ENCODE data around the gene MAN1A2.
"Not testable (repeated sequence)": the region's sequence is repeated elsewhere in the genome, so short reads cannot be mapped to it uniquely, and the experiment has no call there.

MAN1A2 gene

DNA sequence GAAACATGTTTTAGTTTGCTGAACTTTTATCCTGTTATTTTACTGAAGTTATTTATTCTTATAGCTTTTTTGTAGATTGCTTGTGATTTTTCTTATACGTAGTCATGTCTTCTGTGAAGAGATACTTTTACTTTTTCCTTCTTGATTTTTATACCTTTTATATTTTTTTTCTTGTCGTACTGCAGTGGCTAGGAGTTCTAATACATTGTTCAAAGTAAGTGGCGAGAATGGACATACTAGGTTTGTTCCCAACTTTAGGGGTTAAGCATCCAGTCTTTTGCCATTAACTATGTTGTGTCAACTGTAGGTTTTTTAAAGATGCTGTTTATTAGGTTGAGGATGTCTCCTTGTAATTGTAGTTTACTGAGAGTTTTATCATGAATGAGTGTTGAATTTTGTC is 36.3 kb downstream of the MAN1A2 start:
- no peak for DNase-seq

DNA sequence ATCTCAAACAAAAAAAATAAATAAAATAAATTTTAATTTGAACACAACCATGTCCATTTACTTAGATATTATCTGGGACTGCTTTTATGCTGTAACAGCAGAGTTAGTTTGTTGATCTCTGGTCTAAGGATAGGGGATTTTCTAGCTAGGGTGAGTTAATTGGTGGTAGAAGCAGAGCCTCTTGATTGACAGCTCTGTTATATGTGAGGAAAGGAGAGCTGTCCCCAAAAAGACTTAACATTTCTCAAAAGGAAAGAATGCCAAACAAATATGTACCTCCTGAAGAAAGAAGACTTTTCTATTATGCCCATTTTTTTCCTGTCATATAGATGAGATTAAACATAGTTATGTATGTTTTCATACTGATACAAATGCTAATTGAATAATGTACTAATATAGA is 37.8 kb downstream of the MAN1A2 start:
- no peak for DNase-seq

DNA sequence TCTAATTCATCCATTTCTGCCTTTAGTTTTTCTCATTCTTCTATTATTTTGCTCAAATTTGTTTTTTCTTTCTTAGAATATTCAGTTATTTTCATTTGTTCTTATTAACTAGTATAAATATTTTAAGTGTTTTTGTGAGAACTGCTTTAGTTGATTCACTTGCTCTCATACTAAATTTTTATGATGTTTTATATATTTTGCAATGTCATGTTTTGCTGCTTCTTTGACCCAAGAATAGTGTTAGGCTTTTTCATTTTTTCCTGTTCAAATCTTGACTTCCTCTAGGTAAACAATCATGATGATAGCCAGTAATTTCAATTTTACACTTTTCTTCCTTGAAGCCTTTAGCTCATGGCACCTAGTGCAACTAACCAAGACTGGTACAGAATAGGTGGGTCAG is 45.2 kb downstream of the MAN1A2 start:
- no peak for DNase-seq

DNA sequence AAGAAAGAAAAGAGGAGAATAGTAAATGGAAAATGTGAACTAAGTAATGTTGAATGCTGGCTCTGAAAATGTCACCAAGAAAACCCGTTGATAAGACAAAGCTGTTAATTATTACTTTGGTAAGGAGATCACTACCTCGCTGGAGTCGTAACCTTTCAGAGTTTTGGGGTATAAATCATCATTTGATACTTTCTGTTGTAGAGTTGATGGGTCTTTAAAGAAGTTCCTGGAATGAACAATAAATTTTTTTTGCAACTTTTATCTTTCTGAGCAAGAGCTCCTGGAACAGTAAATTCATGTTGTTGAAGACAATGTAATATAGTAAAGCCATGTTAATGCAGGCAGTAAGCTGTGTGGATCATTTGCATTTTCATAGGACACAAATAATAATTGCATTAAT is 46.2 kb downstream of the MAN1A2 start:
- no peak for DNase-seq

DNA sequence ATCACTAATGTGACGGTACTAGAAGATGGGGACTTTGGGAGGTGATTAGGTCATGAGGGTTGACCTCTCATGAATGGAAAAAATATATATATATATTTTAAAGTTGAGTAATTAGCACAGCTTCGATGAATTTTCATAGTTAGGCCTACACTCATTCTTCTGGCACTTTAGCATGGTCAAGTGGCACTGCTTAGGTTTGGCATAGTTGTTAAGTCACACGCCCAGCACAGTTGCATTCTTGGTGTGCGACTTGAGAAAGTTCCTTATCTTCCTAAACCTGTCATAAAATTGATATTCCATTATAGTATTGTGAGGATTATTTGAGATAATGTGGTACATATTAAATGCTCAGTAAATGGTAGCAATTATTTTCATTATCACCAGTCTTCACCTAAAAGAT is 47.7 kb downstream of the MAN1A2 start:
- DNase-seq: no peak

DNA sequence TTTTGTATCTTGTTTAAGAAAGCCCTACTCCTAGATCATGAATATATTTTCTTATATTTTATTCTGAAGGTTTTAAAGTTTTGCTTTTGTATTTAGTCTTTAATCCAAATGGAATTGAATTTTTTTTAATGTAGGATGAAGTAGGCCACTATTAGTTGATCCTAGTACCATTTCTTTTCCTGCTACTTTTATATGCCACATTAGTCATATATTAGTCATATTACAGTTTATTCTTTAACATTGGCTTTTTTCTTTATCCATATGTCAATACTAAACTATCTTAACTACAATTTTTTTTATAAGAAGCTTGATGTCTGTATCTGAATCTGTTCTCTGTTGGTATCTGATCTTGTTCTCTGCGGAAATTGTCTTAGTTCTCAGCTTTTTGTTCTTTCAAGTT is 48.8 kb downstream of the MAN1A2 start:
- no peak for DNase-seq

DNA sequence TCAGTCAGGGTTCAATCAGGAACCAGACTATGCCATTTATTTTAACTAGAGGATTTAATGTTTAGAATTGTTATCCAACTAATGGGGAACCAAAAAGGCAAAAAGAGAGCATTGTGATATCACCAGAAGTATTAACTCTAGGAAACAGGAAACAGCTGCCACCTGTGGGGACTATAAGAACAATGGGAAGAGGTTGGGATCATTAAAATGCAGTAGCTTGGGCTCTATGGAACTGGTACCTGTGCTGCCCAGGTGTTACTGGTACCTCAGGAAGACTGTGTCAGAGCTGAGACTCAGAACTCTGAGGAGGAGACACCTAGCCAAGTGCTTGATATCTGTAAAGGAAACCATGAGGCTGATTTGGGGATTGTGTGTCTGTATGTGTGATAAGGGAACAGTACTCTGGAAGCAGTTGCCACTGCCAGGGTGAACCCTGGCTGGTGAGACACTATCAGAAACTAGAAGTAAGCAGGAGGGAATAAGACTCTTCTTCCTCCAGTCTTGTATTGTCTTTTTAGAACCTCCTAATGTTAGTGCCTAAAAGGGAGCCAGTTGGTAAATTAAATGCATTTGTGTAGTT is 49.4 kb downstream of the MAN1A2 start:
- no peak for DNase-seq

DNA sequence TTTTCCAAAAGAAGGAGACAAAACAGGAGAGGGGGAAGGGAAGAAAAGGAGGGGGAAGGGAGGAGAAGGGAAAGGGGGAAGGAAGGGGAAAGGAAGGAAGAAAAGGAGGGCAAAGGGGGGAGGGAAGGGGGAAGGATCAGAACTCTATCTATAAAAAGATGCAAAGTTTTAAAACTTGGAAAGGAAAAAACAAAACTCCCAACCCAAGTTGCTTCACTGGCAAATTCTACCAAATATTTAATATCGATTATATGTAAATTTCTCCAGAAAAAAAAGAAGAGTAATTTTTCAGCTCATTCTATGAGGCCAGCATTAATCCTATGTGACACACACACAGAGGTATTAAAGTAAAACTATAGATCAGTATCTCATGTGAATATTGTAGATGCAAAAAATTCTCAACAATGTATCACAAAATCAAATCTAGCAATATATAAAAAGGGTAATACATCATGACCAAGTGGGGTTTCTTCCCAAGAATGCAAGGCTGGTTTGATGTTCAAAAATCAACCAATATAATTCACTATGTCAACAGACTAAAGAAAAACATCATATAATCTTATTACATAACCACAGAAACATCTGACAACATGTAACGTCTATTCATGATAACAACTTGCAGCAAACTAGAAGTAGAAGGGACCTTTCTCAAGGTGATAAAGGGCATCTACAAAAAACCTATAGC is 57.9 kb downstream of the MAN1A2 start:
- no peak for DNase-seq

DNA sequence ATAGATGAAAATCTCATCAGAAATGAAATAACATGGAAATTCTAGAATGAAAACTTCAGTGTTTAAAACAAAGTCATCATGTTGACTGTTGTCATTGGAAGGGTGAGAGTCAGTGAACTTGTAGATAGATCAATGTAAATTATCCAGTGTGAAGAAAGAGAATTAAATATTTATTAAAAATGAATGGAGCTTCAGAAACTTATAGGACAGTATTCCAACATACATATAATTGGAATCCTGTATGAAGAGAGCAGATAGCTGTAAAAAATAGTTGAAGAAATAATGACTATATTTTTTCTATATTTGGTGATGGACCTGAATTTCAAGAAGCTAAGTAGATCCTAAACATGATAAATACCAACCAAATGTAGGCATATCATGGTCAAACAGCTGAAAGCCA is 60.0 kb downstream of the MAN1A2 start:
- DNase-seq: no peak

DNA sequence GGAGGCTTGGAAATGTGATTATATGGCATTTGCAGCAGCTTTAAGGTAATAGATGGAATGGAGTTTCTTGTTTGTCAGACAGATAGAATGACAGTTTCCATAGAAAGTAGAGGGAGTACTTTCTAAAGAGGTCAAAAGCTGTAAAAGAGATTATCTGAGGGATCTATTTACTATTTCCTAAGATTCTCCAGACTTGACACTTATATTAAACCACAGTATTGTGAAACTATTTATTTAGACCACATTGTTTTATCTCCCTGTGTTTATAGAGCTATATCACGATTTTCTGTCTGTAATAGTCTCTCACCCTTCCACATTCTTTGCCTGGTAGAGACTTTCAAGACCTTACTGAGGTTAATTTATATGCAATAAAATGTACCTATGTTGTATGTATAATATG is 66.7 kb downstream of the MAN1A2 start:
- no peak for DNase-seq

DNA sequence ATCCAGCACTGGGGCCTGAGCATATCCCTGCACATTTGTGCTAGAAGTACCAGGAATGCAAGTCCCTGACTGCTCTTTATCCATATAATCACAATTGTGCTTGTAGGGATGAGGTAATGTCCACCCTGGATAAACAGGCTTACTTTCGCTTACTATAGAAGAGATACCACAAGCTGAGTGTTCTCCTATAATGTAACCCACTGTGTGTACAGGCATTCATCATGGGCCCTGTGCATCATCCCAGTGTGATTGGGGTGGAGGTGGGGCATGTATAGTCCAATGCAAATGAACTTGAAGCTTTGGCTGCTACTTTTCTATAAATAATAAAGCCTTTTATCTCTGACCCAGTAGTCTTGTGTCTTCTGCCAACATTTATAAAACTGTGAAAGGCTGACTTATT is 69.3 kb downstream of the MAN1A2 start:
- no peak for DNase-seq

DNA sequence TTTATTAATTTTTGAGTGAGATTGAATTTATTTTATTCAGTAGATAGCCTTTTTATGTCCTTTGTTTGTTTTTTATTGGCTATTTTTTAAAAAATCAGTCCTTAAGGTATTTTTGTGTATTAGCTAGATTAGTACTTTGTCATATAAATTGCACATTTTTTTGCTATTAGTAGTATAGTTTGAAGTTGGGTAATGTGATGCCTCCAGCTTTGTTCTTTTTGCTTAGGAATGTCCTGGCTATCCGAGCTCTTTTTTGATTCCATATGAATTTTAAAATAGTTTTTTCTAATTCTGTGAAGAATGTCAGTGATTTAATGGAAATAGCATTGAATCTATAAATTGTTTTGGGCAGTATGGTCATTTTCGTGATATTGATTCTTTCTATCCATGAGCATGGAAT is 80.4 kb downstream of the MAN1A2 start:
- no peak for DNase-seq

DNA sequence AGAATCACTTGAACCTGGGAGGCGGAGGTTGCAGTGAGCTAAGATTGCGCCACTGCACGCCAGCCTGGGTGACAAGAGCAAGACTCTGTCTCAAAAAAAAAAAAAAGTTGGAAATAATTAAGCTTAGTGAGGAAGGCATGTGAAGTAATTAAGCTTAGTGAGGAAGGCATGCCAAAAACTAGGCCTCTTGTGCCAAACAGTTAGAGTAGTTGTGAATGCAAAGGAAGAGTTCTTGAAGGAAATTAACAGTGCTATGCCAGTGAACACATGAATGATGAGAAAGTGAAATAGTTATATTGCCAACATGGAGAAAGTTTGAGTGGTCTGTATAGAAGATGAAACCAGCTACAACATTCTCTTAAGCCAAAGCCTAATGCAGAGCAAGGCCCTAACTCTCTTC is 85.0 kb downstream of the MAN1A2 start:
- DNase-seq: no peak

DNA sequence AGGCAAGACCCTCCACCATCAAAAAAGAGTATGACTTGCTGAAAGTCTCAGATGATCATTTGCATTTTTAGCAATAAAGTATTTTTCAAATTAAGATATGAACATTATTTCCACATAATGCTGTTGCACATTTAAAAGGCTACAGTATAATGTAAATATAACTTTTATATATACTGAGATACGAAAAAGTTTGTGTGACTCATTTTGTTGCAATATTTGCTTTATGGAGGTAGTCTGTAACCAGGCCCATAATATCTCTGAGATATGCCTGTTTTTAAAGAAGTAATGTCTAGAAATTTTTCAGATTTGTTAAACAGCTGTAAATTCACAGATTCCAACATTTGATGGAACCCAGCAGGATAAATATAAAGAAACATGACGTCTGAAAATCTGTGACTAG is 86.7 kb downstream of the MAN1A2 start:
- DNase-seq: no peak

DNA sequence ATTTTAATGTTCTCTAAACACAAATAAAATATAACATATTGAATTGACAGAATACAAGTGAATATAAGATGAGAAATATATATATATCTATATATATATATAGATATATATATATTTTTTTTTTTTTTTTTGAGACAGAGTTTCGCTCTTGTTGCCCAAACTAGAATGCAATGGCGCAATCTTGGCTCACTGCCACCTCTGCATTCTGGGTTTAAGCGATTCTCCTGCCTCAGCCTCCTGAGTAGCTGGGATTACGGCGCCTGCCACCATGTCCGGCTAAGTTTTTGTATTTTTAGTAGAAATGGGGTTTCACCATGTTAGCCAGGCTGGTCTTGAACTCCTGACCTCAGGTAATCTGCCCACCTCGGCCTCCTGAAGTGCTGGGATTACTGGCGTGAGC is 91.2 kb downstream of the MAN1A2 start:
- DNase-seq: not testable (repeated sequence)

DNA sequence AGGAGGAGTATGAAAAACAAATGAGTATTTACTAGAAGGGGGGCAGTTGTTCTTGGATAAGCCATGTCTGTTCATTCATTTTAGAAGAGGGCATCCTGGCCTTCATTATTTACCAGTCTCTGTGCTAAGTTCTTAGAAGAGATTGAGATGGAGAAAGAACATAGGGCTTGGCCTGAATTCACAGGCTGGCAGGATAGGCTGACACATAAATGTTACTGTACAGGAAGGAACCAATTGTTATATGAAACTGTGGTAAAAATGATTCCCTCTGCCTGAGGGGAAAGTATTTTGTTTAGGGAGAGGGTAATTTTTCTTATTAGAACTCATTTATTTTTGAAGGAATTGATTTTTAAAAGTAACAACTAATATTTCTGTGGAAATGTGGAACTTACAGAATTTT is 99.5 kb downstream of the MAN1A2 start:
- no peak for DNase-seq

DNA sequence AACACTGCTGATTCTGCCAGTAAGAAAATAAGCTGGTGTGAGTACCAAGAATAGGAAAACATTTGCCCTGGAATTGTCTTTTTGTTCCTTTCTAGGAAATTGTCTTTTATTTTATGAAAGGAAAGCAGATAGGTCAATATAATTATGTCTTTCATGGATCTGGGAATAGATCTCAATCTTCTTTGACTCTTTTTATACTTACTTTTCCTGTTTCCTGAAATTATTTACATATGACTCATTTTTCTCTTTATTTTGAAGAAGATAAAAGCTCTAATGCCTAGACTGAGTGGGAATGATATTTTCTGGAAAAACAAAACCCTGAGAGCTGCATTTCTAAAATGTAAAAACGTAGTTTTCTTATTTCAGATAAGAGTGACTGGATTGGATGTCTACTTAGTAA is 100.1 kb downstream of the MAN1A2 start:
- DNase-seq: no peak

DNA sequence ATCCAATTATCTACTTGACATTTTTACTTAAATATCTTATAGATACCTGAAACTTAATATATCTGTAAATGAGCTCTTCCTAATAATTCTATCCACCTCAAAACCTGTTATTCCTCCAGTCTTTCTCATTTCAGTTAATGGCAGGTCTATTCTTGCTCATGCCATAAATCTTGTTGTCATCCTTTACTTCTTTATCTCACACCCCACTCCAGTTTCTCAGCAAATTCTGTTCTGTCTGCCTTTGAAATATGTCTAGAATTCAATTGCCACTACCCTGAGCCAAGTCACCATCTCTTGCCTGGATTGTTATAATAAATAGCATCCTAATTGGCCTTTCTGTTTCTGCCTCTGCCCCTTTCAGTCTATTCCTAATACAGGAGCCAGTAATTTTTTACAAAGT is 105.8 kb downstream of the MAN1A2 start:
- no peak for DNase-seq

DNA sequence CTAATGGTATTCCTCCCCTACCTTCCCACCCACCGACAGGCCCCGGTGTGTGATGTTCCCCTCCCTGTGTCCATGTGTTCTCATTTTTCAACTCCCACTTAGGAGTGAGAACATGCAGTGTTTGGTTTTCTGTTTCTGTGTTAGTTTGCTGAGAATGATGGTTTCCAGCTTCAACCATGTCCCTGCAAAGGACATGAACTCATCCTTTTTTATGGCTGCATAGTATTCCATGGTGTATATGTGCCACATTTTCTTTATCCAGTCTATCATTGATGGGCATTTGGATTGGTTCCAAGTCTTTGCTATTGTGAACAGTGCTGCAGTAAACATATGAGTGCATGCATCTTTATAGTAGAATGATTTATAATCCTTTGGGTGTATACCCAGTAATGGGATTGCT is 108.2 kb downstream of the MAN1A2 start:
- DNase-seq: not testable (repeated sequence)

DNA sequence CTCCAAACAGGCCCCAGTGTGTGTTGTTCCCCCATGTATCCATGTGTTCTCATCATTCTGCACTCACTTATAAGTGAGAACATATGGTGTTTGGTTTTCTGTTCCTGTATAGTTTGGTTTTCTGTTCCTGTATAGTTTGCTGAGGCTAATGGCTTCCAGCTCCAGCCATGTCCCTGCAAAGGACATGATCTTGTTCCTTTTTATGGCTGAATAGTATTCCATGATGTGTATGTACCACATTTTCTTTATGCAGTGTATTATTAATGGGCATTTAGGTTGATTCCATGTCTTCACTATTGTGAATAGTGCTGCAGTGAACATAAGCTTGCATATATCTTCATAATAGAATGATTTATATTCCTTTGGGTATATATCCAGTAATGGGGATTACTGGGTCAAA is 111.8 kb downstream of the MAN1A2 start:
- no peak for DNase-seq

DNA sequence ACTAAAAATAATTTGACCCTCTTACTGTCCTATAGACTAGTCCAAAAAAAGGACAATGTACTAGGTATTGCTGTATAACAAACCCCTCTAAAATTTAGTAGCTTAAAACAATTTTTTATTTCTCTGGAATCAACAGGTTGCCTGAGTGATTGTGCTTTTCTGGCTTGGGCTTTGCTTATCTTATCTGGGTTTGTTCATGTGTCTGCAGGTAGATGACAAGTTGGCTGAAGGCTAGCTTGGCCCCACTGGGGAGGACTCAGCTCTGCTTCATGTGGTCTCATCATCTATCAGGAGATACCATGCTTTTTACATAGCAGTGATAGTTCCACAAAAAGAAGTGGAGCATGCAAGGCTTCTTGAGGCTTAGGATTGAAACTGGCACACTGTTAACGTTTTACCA is 114.2 kb downstream of the MAN1A2 start:
- DNase-seq: no peak

DNA sequence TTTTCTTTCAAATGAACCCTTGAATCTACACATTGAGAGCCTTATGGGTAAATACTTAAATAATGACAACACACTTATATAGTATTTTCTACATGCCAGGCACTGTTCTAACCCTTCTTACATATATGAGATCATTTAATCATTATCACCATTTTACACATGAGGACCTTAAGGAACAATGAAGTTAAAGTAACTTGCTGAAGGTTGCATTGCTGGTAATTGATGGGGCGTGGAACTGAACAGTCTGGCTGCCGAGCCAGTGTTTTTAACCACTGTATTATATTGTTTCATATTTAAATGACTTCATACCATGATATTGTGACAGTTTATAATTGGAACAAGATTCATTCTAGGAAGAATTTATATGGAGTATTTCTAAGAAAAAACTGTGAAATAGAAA is 126.7 kb downstream of the MAN1A2 start:
- peak; percentile 32 for DNase-seq

DNA sequence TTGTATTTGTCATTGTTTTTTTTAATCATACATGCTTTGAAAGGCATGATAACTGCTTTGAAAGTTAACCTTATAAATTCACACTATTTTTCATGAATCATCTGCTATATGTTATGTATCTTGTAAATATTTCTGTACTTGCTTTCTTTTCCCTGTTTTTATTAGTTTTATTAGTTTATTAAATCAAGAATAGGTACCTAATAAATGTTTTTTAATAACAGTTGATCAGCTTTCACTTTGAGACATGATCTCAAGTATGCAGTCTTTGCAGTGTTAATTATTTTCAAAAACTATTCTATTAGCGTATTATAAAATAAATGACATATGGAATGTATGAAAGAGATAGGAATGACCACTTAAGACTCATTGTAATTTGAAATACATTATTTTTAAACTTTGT is 127.8 kb downstream of the MAN1A2 start:
- no peak for DNase-seq

DNA sequence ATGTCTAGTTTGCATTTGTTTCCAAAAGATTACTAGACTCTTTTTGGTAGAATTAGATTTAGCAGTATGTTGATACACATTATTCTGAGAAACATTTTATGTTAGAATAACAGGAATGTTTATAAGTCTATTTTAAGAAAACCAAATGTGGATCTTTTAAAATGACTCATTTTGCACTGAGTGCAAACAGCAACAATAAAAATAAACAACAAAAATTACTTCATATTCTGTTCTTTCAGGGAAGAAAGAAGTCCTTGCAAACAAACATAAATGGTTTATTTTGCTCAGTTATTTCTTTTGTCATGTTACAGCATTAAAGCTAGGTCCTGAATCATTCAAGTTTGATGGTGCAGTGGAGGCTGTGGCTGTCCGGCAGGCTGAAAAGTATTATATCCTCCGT is 131.8 kb downstream of the MAN1A2 start:
- no peak for DNase-seq

DNA sequence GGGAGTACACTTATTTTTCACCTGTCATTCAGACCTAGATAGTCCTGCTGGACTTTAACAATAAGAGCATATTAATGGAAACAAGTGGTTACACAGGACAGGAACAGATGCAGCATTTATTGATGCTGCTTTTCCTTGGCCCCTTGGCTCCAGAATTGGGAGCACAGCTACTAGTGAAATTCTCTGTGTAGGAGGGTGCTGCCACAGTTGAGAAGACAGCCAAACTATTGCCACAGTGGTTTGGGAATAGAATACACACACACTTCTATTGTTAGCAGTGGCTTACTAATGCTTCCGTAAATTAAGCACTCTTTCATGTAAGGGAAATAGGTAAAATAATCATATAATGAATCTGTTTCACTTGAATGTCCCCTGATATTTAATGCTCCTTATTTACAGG is 133.3 kb downstream of the MAN1A2 start:
- DNase-seq: no peak
